SU-DHL-6 (cell line): ENCODE data around the gene MRPL54.
A peak's percentile ranks its signal among the peaks of the same experiment; 100 is the strongest.

Source experiments
- H2AFZ ChIP-seq: fragments of 200-600 bp; sonication (generic); 2 replicates; pipeline ENCODE4 v1.6.1; 2014; ENCODE audit warnings: low read depth, mild to moderate bottlenecking, moderate library complexity, mixed read lengths, antibody characterized with exemption, low read length; ENCODE audit not compliant: severe bottlenecking
- H3F3A ChIP-seq: fragments of 200-600 bp; shearing (Covaris generic); 2 replicates; pipeline ENCODE4 v1.6.0; 2016; ENCODE audit warnings: antibody characterized with exemption, mild to moderate bottlenecking; ENCODE audit not compliant: insufficient read depth
- H3K27ac ChIP-seq: fragments of 200-600 bp; sonication (generic); 2 replicates; pipeline ENCODE4 v1.5.1; 2016; ENCODE audit warnings: low read depth, mild to moderate bottlenecking, low read length, moderate library complexity, mixed read lengths
- H3K27me3 ChIP-seq: fragments of 200-600 bp; sonication (generic), shearing (Covaris generic); 2 replicates; pipeline ENCODE4 v1.6.0; 2014; ENCODE audit warnings: mild to moderate bottlenecking, low read length
- H3K36me3 ChIP-seq: fragments of 200-600 bp; sonication (generic); 2 replicates; pipeline ENCODE4 v1.6.1; 2014; ENCODE audit warnings: mild to moderate bottlenecking, low read length, mixed read lengths
- H3K4me2 ChIP-seq: fragments of 300-600, 200-600 bp; shearing (Covaris generic), sonication (generic); 2 replicates; pipeline ENCODE4 v1.6.0; 2014; ENCODE audit warnings: low read length, low read depth, mild to moderate bottlenecking; ENCODE audit not compliant: poor library complexity, severe bottlenecking
- H3K4me3 ChIP-seq: fragments of 200-600 bp; sonication (generic); 2 replicates; pipeline ENCODE4 v1.5.1; 2014; ENCODE audit warnings: antibody characterized with exemption, low read length, mild to moderate bottlenecking, mixed read lengths; ENCODE audit not compliant: insufficient read depth, poor library complexity, severe bottlenecking
- H3K79me2 ChIP-seq: fragments of 200-600 bp; sonication (generic); 2 replicates; pipeline ENCODE4 v1.6.1; 2014; ENCODE audit warnings: mild to moderate bottlenecking, low read length, moderate library complexity; ENCODE audit not compliant: insufficient read depth
- H3K9ac ChIP-seq: fragments of 200-600 bp; sonication (generic); 2 replicates; pipeline ENCODE4 v1.7.0; 2014; ENCODE audit warnings: mild to moderate bottlenecking, low read length
- H3K9me2 ChIP-seq: fragments of 200-600 bp; sonication (generic); replicated peaks from 2 replicates; pipeline ENCODE4 v1.6.1; 2014; ENCODE audit warnings: low read length; ENCODE audit not compliant: insufficient read depth
- H3K9me3 ChIP-seq: fragments of 200-600 bp; sonication (generic); 2 replicates; pipeline ENCODE4 v1.6.1; 2014; ENCODE audit warnings: low read length, mixed read lengths; ENCODE audit not compliant: insufficient read depth
- H4K20me1 ChIP-seq: fragments of 200-600 bp; sonication (generic); 2 replicates; pipeline ENCODE4 v1.6.1; 2014; ENCODE audit warnings: low read depth, mild to moderate bottlenecking, antibody characterized with exemption, low read length, moderate library complexity, mixed read lengths
- CTCF ChIP-seq: fragments of 200-600 bp; sonication (generic); IDR thresholded peaks from one replicate; pipeline ENCODE4 v1.5.1; 2017; ENCODE audit warnings: antibody characterized with exemption, mild to moderate bottlenecking, low read length, moderate library complexity; ENCODE audit not compliant: insufficient read depth, poor library complexity, severe bottlenecking
- EZH2phosphoT487 ChIP-seq: fragments of 200-600 bp; sonication (generic), shearing (Covaris generic); conservative IDR thresholded peaks from 2 replicates; pipeline ENCODE4 v1.6.1; 2018; ENCODE audit warnings: mild to moderate bottlenecking, antibody characterized with exemption, low read length, moderate library complexity, mixed read lengths

The MRPL54 gene

GRCh38 chr19:3743486-3743885 lies 19.0 kb upstream of the MRPL54 start:
- H4K20me1 ChIP-seq: no peaks in the 10 kb centered on the region
- no peak overlapping the region for H3K4me3 ChIP-seq
- no peaks in the 10 kb centered on the region for H3K27me3 ChIP-seq
- H3F3A ChIP-seq: no peaks in the 10 kb centered on the region
- H3K27ac ChIP-seq: no peak overlapping the region
- no peaks in the 10 kb centered on the region for H3K9me3 ChIP-seq
- no peak overlapping the region for H3K9ac ChIP-seq
- H3K79me2 ChIP-seq: no peaks in the 10 kb centered on the region
- no peaks in the 10 kb centered on the region for H3K36me3 ChIP-seq
- H2AFZ ChIP-seq: peak overlapping the region; percentile 31
- TF ChIP-seq EZH2phosphoT487: no peak
- TF ChIP-seq CTCF: no peak
- no peaks in the 10 kb centered on the region for H3K9me2 ChIP-seq
- no peak overlapping the region for H3K4me2 ChIP-seq

GRCh38 chr19:3745363-3746045 lies 17.0 kb upstream of the MRPL54 start:
- no peaks in the 10 kb centered on the region for H3K9me2 ChIP-seq
- H3K27ac ChIP-seq: no peak overlapping the region
- H3K4me2 ChIP-seq: no peak overlapping the region
- no peak overlapping the region for H3K4me3 ChIP-seq
- H3K27me3 ChIP-seq: no peaks in the 10 kb centered on the region
- H3K79me2 ChIP-seq: no peaks in the 10 kb centered on the region
- H3F3A ChIP-seq: no peaks in the 10 kb centered on the region
- H3K9me3 ChIP-seq: no peaks in the 10 kb centered on the region
- TF ChIP-seq EZH2phosphoT487: no peak
- TF ChIP-seq CTCF: no peak
- no peak overlapping the region for H3K9ac ChIP-seq
- H3K36me3 ChIP-seq: no peaks in the 10 kb centered on the region
- H4K20me1 ChIP-seq: no peaks in the 10 kb centered on the region
- no peak overlapping the region for H2AFZ ChIP-seq

- H3K4me3 ChIP-seq: no peak overlapping the region
- H3K36me3 ChIP-seq: no peaks in the 10 kb centered on the region
- TF ChIP-seq EZH2phosphoT487: no peak
- no peak for TF ChIP-seq CTCF
- H3K4me2 ChIP-seq: no peak overlapping the region
- H3K9me2 ChIP-seq: no peaks in the 10 kb centered on the region
- no peak overlapping the region for H2AFZ ChIP-seq
- no peaks in the 10 kb centered on the region for H3K9me3 ChIP-seq
- no peaks in the 10 kb centered on the region for H3K79me2 ChIP-seq
- no peaks in the 10 kb centered on the region for H3K27me3 ChIP-seq
- H3K9ac ChIP-seq: no peak overlapping the region
- H3F3A ChIP-seq: no peaks in the 10 kb centered on the region
- H3K27ac ChIP-seq: no peak overlapping the region
- no peaks in the 10 kb centered on the region for H4K20me1 ChIP-seq
These were observed 16.0 kb upstream of the MRPL54 start for GRCh38 chr19:3746371-3747056.
